H1 (cell line): ENCODE measurements around the gene GRIFIN. TPM values are rescaled to one million over a fixed set of nuclear protein-coding genes. Genes with fewer than 3 reads are reported as not detected.

Source experiments
- CTCF ChIA-PET: fragments of 300-600 bp; sonication (Branson Sonifier 250); formaldehyde crosslinking; loops from one replicate; lab custom pipeline; 2021; ENCODE audit not compliant: partially characterized antibody; lab: Charles Lee
- POLR2A ChIA-PET: fragments of 300-600 bp; sonication (Branson Sonifier 250); formaldehyde crosslinking; loops from one replicate; lab custom pipeline; 2021; ENCODE audit warnings: inconsistent platforms; ENCODE audit not compliant: partially characterized antibody; lab: Charles Lee
- DNase-seq, 2 experiments: peaks; one replicate each; pipeline versions ENCODE4 v3.0.0 to v3.0.0-alpha.2; 2010 to 2022; ENCODE audit warnings: low spot score in 2 of 2, low read depth in 1 of 2, mixed read lengths in 1 of 2
- FAIRE-seq: peaks from 2 replicates; lab custom pipeline; 2011; peaks lifted over from hg19 to GRCh38; lab: Jason Lieb, UNC
- H2AFZ ChIP-seq: 2 replicates; pipeline ENCODE4 v1.8.1; 2012; ENCODE audit warnings: low read length, inconsistent platforms
- H2AK5ac ChIP-seq: 2 replicates; pipeline ENCODE4 v1.6.1; 2013; ENCODE audit warnings: low read depth, low read length
- H2BK120ac ChIP-seq: replicated peaks from 2 replicates; pipeline ENCODE3; 2013; ENCODE audit warnings: low read depth, low read length, inconsistent platforms
- H2BK12ac ChIP-seq: 2 replicates; pipeline ENCODE4 v1.6.1; 2013; ENCODE audit warnings: low read depth, low read length
- H2BK15ac ChIP-seq: 2 replicates; pipeline ENCODE4 v1.6.1; 2013; ENCODE audit warnings: low read length
- H2BK20ac ChIP-seq: 2 replicates; pipeline ENCODE4 v1.6.1; 2013; ENCODE audit warnings: low read length
- H2BK5ac ChIP-seq: 2 replicates; pipeline ENCODE4 v1.6.1; 2013; ENCODE audit warnings: low read depth, low read length
- H3K14ac ChIP-seq: 2 replicates; pipeline ENCODE4 v1.6.1; 2013; ENCODE audit warnings: inconsistent platforms; ENCODE audit not compliant: insufficient read length
- H3K18ac ChIP-seq: 2 replicates; pipeline ENCODE4 v1.6.1; 2013; ENCODE audit warnings: low read length; ENCODE audit errors: extremely low read depth
- H3K23ac ChIP-seq: 2 replicates; pipeline ENCODE4 v1.6.1; 2013; ENCODE audit warnings: inconsistent platforms; ENCODE audit not compliant: insufficient read length
- H3K23me2 ChIP-seq: 2 replicates; pipeline ENCODE4 v1.6.1; 2013; ENCODE audit warnings: low read depth, low read length
- H3K27ac ChIP-seq: 2 replicates; pipeline ENCODE4 v1.6.1; 2011; ENCODE audit warnings: low read depth, low read length, inconsistent platforms
- H3K27me3 ChIP-seq, 4 experiments: replicated peaks in 1 of 4; 1 replicate in 1 of 4; 2 replicates in 3 of 4; pipeline versions ENCODE4 v1.6.1 to v1.8.1; 2011 to 2013; ENCODE audit warnings: low read length in 3 of 4, mild to moderate bottlenecking in 3 of 4, inconsistent platforms in 2 of 4, mixed read lengths in 2 of 4, moderate library complexity in 1 of 4; ENCODE audit not compliant: control insufficient read depth in 3 of 4, insufficient read depth in 3 of 4; ENCODE audit errors: extremely low read depth in 1 of 4
- H3K36me3 ChIP-seq, 4 experiments: 2 replicates each; pipeline versions ENCODE4 v1.6.1 to v1.8.1; 2011 to 2013; ENCODE audit warnings: mild to moderate bottlenecking in 4 of 4, low read length in 3 of 4, moderate library complexity in 2 of 4, control low read depth in 1 of 4, inconsistent platforms in 1 of 4; ENCODE audit not compliant: insufficient read depth in 4 of 4, control insufficient read depth in 2 of 4
- H3K4ac ChIP-seq: replicated peaks from 2 replicates; pipeline ENCODE3; 2013; ENCODE audit warnings: low read length, low read depth, mixed read lengths, inconsistent platforms; ENCODE audit not compliant: insufficient read length
- H3K4me1 ChIP-seq, 4 experiments: replicated peaks in 1 of 4; 1 replicate in 1 of 4; 2 replicates in 3 of 4; pipeline versions ENCODE4 v1.6.1 to v1.8.1; 2011 to 2013; ENCODE audit warnings: low read length in 3 of 4, inconsistent platforms in 2 of 4, mixed read lengths in 1 of 4; ENCODE audit not compliant: insufficient read depth in 4 of 4, control insufficient read depth in 3 of 4
- H3K4me2 ChIP-seq, 2 experiments: 2 replicates each; pipeline versions ENCODE4 v1.6.1 to v1.8.1; 2011 to 2013; ENCODE audit warnings: low read depth in 2 of 2, low read length in 2 of 2, control low read depth in 1 of 2, inconsistent platforms in 1 of 2, mild to moderate bottlenecking in 1 of 2; ENCODE audit not compliant: insufficient read depth in 1 of 2
- H3K4me3 ChIP-seq, 4 experiments: fragments of 200-600, 300-600 bp in 1 of 4; sonication (generic), shearing (Covaris generic), sonication (Bioruptor Twin) in 1 of 4; 2 replicates each; pipeline versions ENCODE4 v1.5.1 to v1.8.1; 2011 to 2016; ENCODE audit warnings: low read length in 4 of 4, low read depth in 3 of 4, control low read depth in 2 of 4, inconsistent platforms in 2 of 4, mild to moderate bottlenecking in 2 of 4, mixed read lengths in 1 of 4, moderate library complexity in 1 of 4; ENCODE audit not compliant: insufficient read depth in 2 of 4; ENCODE audit errors: extremely low read depth in 1 of 4
- H3K56ac ChIP-seq: replicated peaks from 2 replicates; pipeline ENCODE3; 2013; ENCODE audit warnings: low read depth, mild to moderate bottlenecking, mixed read lengths, low read length, inconsistent platforms; ENCODE audit not compliant: insufficient read length
- H3K79me1 ChIP-seq: 2 replicates; pipeline ENCODE4 v1.6.1; 2013; ENCODE audit warnings: low read depth, low read length, control low read depth
- H3K79me2 ChIP-seq, 2 experiments: 2 replicates each; pipeline versions ENCODE4 v1.6.1 to v1.8.1; 2012 to 2013; ENCODE audit warnings: low read length in 2 of 2, mild to moderate bottlenecking in 2 of 2, inconsistent platforms in 1 of 2; ENCODE audit not compliant: insufficient read depth in 2 of 2, control insufficient read depth in 1 of 2
- H3K9ac ChIP-seq, 4 experiments: replicated peaks in 1 of 4; 1 replicate in 1 of 4; 2 replicates in 3 of 4; pipeline versions ENCODE4 v1.6.1 to v1.8.1; 2011 to 2013; ENCODE audit warnings: low read depth in 3 of 4, low read length in 3 of 4, control low read depth in 2 of 4, mild to moderate bottlenecking in 2 of 4, moderate library complexity in 2 of 4, inconsistent platforms in 1 of 4; ENCODE audit errors: extremely low read depth in 1 of 4
- H3K9me3 ChIP-seq, 2 experiments: 2 replicates each; pipeline versions ENCODE4 v1.6.1 to v1.8.1; 2012 to 2013; ENCODE audit warnings: mild to moderate bottlenecking in 2 of 2, moderate library complexity in 2 of 2, control low read depth in 1 of 2, inconsistent platforms in 1 of 2, low read depth in 1 of 2, low read length in 1 of 2, mixed read lengths in 1 of 2; ENCODE audit not compliant: insufficient read depth in 2 of 2
- H4K20me1 ChIP-seq, 2 experiments: replicated peaks in 1 of 2; 2 replicates each; pipeline versions ENCODE3 to v1.8.1; 2011 to 2013; ENCODE audit warnings: inconsistent platforms in 2 of 2, low read length in 2 of 2, mild to moderate bottlenecking in 1 of 2; ENCODE audit not compliant: insufficient read depth in 2 of 2, control insufficient read depth in 1 of 2
- H4K5ac ChIP-seq: 2 replicates; pipeline ENCODE4 v1.6.1; 2013; ENCODE audit warnings: low read length, low read depth, mixed read lengths, inconsistent platforms; ENCODE audit not compliant: insufficient read length
- H4K8ac ChIP-seq: 2 replicates; pipeline ENCODE4 v1.8.0; 2013; ENCODE audit warnings: mild to moderate bottlenecking, moderate library complexity, low read length, inconsistent platforms; ENCODE audit not compliant: insufficient read depth; ENCODE audit errors: extremely low read depth
- H4K91ac ChIP-seq: replicated peaks from 2 replicates; pipeline ENCODE3; 2013; ENCODE audit warnings: low read length, mixed read lengths, inconsistent platforms; ENCODE audit not compliant: insufficient read length
- CHD2 ChIP-seq: IDR thresholded peaks from 2 replicates; pipeline ENCODE4 v1.6.1; 2012; ENCODE audit warnings: low read length, improper control_type of control experiment
- CREB1 ChIP-seq: IDR thresholded peaks from 2 replicates; pipeline ENCODE4 v1.6.1; 2012; ENCODE audit warnings: inconsistent platforms
- JUND ChIP-seq: IDR thresholded peaks from 2 replicates; pipeline ENCODE4 v1.6.1; 2011; ENCODE audit warnings: mild to moderate bottlenecking, improper control_type of control experiment, low read length
- KDM1A ChIP-seq: fragments of 200-600, 300-600 bp; sonication (generic); IDR thresholded peaks from 2 replicates; pipeline ENCODE4 v1.7.1; 2016; ENCODE audit warnings: mild to moderate bottlenecking, low read length, borderline replicate concordance
- NANOG ChIP-seq: IDR thresholded peaks from 2 replicates; pipeline ENCODE4 v1.6.1; 2011; ENCODE audit warnings: low read length, low read depth, mild to moderate bottlenecking, inconsistent platforms; ENCODE audit not compliant: insufficient read depth, poor library complexity, severe bottlenecking
- POLR2AphosphoS5 ChIP-seq: IDR thresholded peaks from 2 replicates; pipeline ENCODE4 v1.6.1; 2011; ENCODE audit warnings: low read depth, low read length
- RAD21 ChIP-seq, 2 experiments: IDR thresholded peaks in 1 of 2; conservative IDR thresholded peaks in 1 of 2; 2 replicates each; pipeline ENCODE4 v1.6.1; 2011; ENCODE audit warnings: low read depth in 2 of 2, low read length in 2 of 2, improper control_type of control experiment in 1 of 2, inconsistent platforms in 1 of 2, mild to moderate bottlenecking in 1 of 2, moderate library complexity in 1 of 2
- RBBP5 ChIP-seq: IDR thresholded peaks from 2 replicates; pipeline ENCODE4 v1.7.1; 2012; ENCODE audit warnings: low read depth, mild to moderate bottlenecking, inconsistent platforms, low read length, moderate library complexity, borderline replicate concordance
- SIX5 ChIP-seq: IDR thresholded peaks from 2 replicates; pipeline ENCODE4 v1.6.1; 2011; ENCODE audit warnings: mild to moderate bottlenecking, low read depth, low read length
- SP2 ChIP-seq: IDR thresholded peaks from 2 replicates; pipeline ENCODE4 v1.6.1; 2012; ENCODE audit warnings: mild to moderate bottlenecking, low read length, inconsistent platforms
- TAF1 ChIP-seq: IDR thresholded peaks from 2 replicates; pipeline ENCODE4 v1.6.1; 2011; ENCODE audit warnings: mild to moderate bottlenecking, low read depth, low read length
- WGBS, 2 experiments: shearing (Covaris generic) in 1 of 2; methylation state at CpG; one replicate each; pipeline versions ENCODE4 v1.1.6 to v1.1.7; 2013 to 2015; ENCODE audit warnings: low lambda C conversion rate in 2 of 2, mixed read lengths in 2 of 2, inconsistent platforms in 1 of 2, low coverage in 1 of 2, missing lambda C conversion rate in 1 of 2; ENCODE audit not compliant: insufficient replicate concordance in 2 of 2, insufficient coverage in 1 of 2, insufficient read length in 1 of 2; ENCODE audit errors: extremely low coverage in 1 of 2, missing lambda C conversion rate in 1 of 2; 5-methylcytosine and 5-hydroxymethylcytosine counted together
- polyA plus RNA-seq, 7 experiments: library from polyadenylated mRNA; depleted of rRNA in 3 of 7; stranded (reverse) in 5 of 7; unstranded in 2 of 7; fragments of >200 nt in 5 of 7; fragments of 200-250 nt in 2 of 7; gene quantifications; 1 replicate in 5 of 7; 2 replicates in 1 of 7; 4 replicates in 1 of 7; pipeline versions ENCODE4 v1.2.1 to v1.2.3, GENCODE V29; 2011 to 2013; ENCODE audit warnings: missing spikeins in 2 of 7, mixed read lengths in 2 of 7
- total RNA-seq: library from RNA; stranded (reverse); fragmentation: NEBNext Ultra II Directional; extraction: Animal tissue kit (Norgen Biotek cat#: 25700); gene quantifications from 2 replicates; pipeline ENCODE4 v1.2.1, GENCODE V29; 2021

The GRIFIN gene
- total and polyA plus RNA-seq, 2 of the 8 experiments (the other 6 are each of a cell fraction or from before 2014, with no cell fraction given): not detected

DNA sequence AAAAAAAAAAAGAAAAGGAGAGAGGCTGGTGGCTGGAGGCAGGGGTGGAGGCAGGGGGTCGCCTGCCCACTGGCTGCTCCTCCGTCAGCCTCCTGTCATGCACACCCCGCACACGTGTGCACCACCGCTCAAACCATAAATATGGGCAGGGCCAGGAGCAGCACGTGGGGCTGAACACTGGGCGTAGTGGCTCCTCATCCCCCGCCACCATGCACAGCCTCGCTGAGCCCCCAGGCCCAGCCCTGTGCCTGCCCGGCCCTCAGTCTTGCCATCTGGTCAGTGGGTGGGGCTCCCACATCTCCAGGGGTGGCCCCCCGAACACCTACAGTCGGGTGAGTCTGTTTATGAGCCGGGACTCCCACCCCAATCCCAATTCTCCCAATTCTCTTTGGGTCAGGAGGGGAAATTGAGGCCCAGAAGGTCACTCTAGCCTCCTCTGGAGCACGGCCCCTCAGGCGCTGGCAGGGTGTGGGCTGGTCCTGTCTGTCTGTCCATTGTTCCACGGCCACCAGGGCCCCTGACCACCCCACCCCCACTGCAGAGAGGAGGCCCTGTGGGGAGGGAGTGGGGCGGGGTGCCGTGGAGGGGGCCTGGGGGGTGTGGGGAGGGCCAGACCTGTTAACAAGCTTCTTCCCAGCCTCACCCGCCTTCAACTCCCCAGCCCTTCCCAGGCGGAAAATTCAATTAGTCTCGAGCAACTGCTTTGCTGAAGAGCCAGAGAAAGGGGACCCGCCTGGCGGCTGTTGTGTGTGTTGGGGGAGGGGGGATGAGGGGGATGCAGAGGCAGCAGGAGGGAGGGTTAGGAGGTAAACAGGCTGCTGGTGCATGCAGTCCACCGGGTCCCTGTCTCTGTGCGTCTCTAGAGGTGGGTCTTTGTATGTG is 19.5 kb upstream of the GRIFIN start:
- Histone ChIP-seq H3K4me3 (no peak overlapping the region), H3K36me3 (no peaks in the 10 kb centered on the region), H3K56ac (no peak overlapping the region), H3K23me2 (peaks cover 16% of the 10 kb centered on the region; the same call in 1 of the 2 replicates), H3K14ac (no peak overlapping the region), H2BK5ac (peak overlapping the region; percentile 83; the same call in 1 of the 2 replicates), H4K8ac (no peak overlapping the region), H4K5ac (peak overlapping the region; percentile 72), H3K79me1 (no peaks in the 10 kb centered on the region; the same call in 1 of the 2 replicates), H3K27me3 (no peaks in the 10 kb centered on the region), H2BK20ac (peak overlapping the region; percentile 95; the same call in 1 of the 2 replicates), H2BK120ac (peak overlapping the region; percentile 38), H3K9me3 (no peaks in the 10 kb centered on the region), H3K18ac (peak overlapping the region; percentile 78), H2BK12ac (peak overlapping the region; percentile 94; the same call in 1 of the 2 replicates), H3K79me2 (no peaks in the 10 kb centered on the region), H4K91ac (peak overlapping the region; percentile 98), H3K4me1 (peaks cover 0 to 48% (median 37%) of the 10 kb centered on the region in 4 experiments; a peak in 6 of 7 replicates), H2BK15ac (no peak overlapping the region), H3K23ac (no peak overlapping the region), H3K9ac (no peak overlapping the region), H3K4me2 (no peak overlapping the region), H2AFZ (no peak overlapping the region), H4K20me1 (no peaks in the 10 kb centered on the region), H3K27ac (no peak overlapping the region), H2AK5ac (peak overlapping the region; percentile 75; the same call in 1 of the 2 replicates), H3K4ac (peak overlapping the region; percentile 74)
- no peak for FAIRE-seq
- DNase-seq: no peak
- POLR2A ChIA-PET: interaction anchor here (1.0 to 1.8 kb wide), 5 partner anchors 12 to 29 kb away, joined by 3 to 4 read pairs (median 4); no protein-coding TSS in a partner anchor
- CTCF ChIA-PET: interaction anchor here (0.6 to 2.5 kb wide), 7 partner anchors 13 to 215 kb away, joined by 3 to 9 read pairs (median 3); no protein-coding TSS in a partner anchor
- WGBS, 2 experiments: 74% methylated on average over 16 of the region's 25 CpGs; no CpG with 5 or more reads in 1 of the 2 experiments
- TF ChIP-seq JUND (no peak), CREB1 (0 out of 2 replicates have a peak, but pooled peaks have one; percentile 14), POLR2AphosphoS5 (no peak), TAF1 (no peak), CHD2 (no peak), RAD21 (IDR thresholded peaks at IDR 0.05 in 1 of 2, conservative IDR thresholded peaks at IDR 0.05 in 1 of 2; ENCODE audit: low read depth in 2 of 2, low read length in 2 of 2) (0 out of 4 replicates have a peak, but pooled peaks of 1 of the 2 experiments have one; percentile 8), SP2 (no peak), RBBP5 (0 out of 2 replicates have a peak, but pooled peaks have one; percentile 33), KDM1A (peak; percentile 12; the same call in 1 of the 2 replicates), SIX5 (no peak), NANOG (no peak)
